Activated naive CD8-positive, alpha-beta T cell treated with anti-CD3 and anti-CD28 coated beads for 36 hours (primary cell): ENCODE measurements around the gene CARS1. TPM values are rescaled to one million over a fixed set of nuclear protein-coding genes. Genes with fewer than 3 reads are reported as not detected.

Experiments used
- DNase-seq: peaks from one replicate; pipeline ENCODE4 v3.0.0; 2021
- H3K27ac Mint-ChIP-seq: one replicate; pipeline ENCODE4 v1.8.0; 2022; ENCODE audit warnings: mild to moderate bottlenecking, moderate library complexity, mixed read lengths
- H3K27me3 Mint-ChIP-seq: one replicate; pipeline ENCODE4 v1.8.0; 2022; ENCODE audit warnings: mild to moderate bottlenecking, mixed read lengths
- H3K36me3 Mint-ChIP-seq: one replicate; pipeline ENCODE4 v1.8.0; 2021; ENCODE audit warnings: mild to moderate bottlenecking, mixed read lengths
- H3K4me1 Mint-ChIP-seq: one replicate; pipeline ENCODE4 v1.8.0; 2021; ENCODE audit warnings: mixed read lengths
- H3K4me3 Mint-ChIP-seq: one replicate; pipeline ENCODE4 v1.8.0; 2022; ENCODE audit warnings: mild to moderate bottlenecking, moderate library complexity, mixed read lengths
- H3K9me3 Mint-ChIP-seq: one replicate; pipeline ENCODE4 v1.8.0; 2022; ENCODE audit warnings: mixed read lengths
- total RNA-seq, 2 experiments: library from RNA; stranded (reverse); gene quantifications; one replicate each; pipeline ENCODE4 v1.2.3, GENCODE V29; 2021

CARS1 gene
- total RNA-seq, 2 experiments from 2014 or later, result 96.6 to 101 TPM

DNA sequence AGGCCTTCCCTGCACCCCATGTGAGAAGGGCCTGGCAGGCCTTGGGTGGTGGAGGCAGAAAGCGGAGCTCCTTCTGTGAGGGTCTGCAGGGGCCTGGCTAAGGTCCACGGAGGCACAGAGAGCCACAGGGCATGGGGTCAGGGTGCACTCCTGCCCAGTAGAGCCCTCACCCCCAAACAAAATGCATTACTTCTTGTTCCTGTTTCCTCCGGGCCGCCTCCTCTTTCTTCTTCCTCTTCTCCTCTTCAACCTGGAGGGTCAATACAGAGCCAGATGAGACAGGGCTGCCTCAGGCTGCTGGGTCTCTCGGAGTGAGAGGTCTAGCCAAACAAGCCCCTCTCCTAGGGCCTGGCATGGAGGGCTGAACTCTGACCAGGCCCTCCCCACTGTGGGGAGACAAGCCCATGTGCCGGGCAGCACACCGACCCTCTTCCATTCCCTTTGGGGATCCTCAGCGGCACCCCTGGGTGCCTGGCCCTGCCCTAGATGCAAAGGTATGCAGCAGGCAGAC lies 54.8 kb downstream of the CARS1 start:
- Mint-ChIP-seq H3K27me3 (no peaks in the 10 kb centered on the region), H3K4me1 (peaks cover 24% of the 10 kb centered on the region), H3K27ac (peak overlapping the region; percentile 43), H3K36me3 (peaks cover 27% of the 10 kb centered on the region), H3K9me3 (no peaks in the 10 kb centered on the region), H3K4me3 (no peak overlapping the region)
- DNase-seq, result no peak

DNA sequence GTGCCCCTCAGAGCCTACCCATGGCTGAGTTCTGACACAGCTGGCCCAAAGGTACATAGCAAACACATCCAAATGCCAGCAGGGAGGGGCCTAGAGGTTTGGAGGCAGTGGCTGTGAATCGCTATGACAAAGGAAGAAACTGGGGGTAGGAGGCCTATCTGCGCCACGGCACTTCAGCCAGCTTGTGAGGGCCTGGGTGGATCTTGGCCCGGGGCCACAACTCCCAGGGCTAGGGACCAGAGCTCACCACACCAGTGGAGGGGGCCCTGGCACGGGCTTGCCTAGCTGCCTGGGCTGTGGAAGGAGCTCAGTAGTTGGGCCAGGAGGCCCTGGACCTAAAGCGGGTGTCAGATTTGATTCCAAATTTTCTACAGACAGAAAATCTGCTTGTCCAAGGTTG lies 55.7 kb downstream of the CARS1 start:
- Mint-ChIP-seq H3K27ac (peak overlapping the region; percentile 16), H3K9me3 (no peaks in the 10 kb centered on the region), H3K27me3 (no peaks in the 10 kb centered on the region), H3K4me1 (peaks cover 16% of the 10 kb centered on the region), H3K4me3 (no peak overlapping the region), H3K36me3 (peaks cover 27% of the 10 kb centered on the region)
- no peak for DNase-seq

- H3K27ac Mint-ChIP-seq, result no peak overlapping the region
- no peak overlapping the region for H3K4me3 Mint-ChIP-seq
- no peaks in the 10 kb centered on the region for H3K9me3 Mint-ChIP-seq
- peaks cover 24% of the 10 kb centered on the region for H3K36me3 Mint-ChIP-seq
- DNase-seq, result no peak
- peaks cover 12% of the 10 kb centered on the region for H3K4me1 Mint-ChIP-seq
- H3K27me3 Mint-ChIP-seq, result no peaks in the 10 kb centered on the region
These were observed 56.9 kb downstream of the CARS1 start for GRCh38 chr11:3000032-3000961.

DNA sequence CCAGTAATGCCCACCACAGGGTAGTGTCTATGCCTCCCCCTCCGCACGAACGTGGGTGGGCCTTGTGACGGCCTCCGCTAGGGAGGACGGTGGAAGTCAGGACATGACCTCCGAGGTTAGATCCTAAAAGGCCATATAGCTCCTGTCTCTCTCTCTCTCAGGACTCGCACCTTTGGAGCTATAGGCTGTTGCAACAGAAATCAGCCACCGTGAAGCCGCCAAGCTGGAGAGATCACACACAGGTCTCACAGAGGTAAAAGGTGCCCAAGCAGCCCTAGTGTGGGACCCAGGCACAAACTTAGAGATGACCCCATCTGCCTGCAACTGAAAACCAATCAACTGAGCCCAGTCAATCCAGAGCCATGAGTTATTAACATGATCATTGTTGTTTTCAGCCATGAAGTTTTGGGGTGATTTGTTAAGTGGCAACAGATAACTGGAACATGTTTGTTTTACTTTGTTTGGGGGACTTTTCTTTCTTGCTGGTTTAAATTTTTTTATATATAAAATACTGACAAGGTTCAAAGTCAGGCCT lies 57.7 kb downstream of the CARS1 start:
- Mint-ChIP-seq H3K36me3 (peaks cover 21% of the 10 kb centered on the region), H3K27ac (no peak overlapping the region), H3K27me3 (no peaks in the 10 kb centered on the region), H3K4me1 (peaks cover 9% of the 10 kb centered on the region), H3K4me3 (no peak overlapping the region), H3K9me3 (no peaks in the 10 kb centered on the region)
- DNase-seq, result no peak

DNA sequence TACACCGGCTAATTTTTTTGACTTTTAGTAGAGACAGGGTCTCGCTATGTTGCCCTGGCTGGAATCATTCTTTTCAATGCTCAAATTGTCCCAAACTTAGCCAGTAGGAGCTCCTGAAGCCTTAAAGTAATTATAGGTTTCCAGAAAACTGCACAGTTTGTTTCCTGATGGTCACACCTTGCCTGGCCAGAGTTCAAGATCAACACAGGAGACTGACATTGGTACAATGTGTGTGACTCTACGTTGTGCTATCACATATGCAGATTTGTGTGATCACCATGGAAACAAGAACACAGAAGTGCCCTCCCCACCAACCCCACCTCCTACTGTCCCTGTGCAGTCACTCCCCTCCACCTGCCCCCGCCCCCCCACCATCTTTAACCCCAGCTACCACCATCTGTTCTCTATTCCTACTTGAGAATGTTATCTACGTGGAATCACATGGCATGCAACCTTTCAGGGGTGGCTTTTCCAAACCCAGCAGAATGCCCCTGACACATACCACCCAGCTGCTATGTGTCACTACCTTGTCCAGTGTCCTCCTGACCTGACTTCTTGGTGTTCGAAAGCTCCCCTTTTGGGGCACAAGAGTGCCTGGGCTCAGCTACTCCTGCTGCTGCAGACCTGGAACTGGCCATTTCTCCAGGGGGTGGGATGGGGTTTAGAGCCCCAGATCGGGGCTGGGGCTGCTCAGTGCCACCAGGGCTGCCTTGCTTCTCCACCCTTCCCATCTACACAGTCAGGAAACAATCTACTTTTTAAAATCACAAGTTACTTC lies 59.0 kb downstream of the CARS1 start:
- Mint-ChIP-seq H3K27ac (no peak overlapping the region), H3K9me3 (no peaks in the 10 kb centered on the region), H3K36me3 (peaks cover 13% of the 10 kb centered on the region), H3K4me1 (peaks cover under 1% of the 10 kb centered on the region), H3K4me3 (no peak overlapping the region), H3K27me3 (no peaks in the 10 kb centered on the region)
- DNase-seq, result no peak

GRCh38 chr11:2997406-2997805 lies 59.8 kb downstream of the CARS1 start:
- Mint-ChIP-seq H3K4me3 (no peak overlapping the region), H3K9me3 (no peaks in the 10 kb centered on the region), H3K4me1 (no peaks in the 10 kb centered on the region), H3K27me3 (no peaks in the 10 kb centered on the region), H3K27ac (no peak overlapping the region), H3K36me3 (peaks cover 5% of the 10 kb centered on the region)
- no peak for DNase-seq

DNA sequence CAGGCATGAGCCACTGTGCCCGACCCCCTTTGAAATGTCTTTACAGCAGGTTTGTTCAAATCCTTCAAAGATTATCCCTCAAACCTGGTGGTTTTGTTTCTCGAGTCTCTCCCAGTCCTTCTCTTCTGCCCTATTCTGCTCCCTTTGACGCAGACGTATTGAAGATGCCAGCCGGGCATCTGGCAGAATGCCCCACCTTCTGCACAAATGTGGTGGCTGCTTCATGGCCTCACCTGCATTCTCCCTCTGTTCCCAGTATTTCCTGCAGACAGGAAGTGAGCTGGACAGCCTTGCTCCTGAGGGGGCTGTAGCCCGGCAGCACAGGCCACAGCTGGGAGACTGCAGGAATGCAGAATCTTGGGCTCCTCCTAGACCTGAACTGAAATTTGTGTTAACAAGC lies 60.2 kb downstream of the CARS1 start:
- H3K9me3 Mint-ChIP-seq, result no peaks in the 10 kb centered on the region
- no peaks in the 10 kb centered on the region for H3K4me1 Mint-ChIP-seq
- H3K4me3 Mint-ChIP-seq, result no peak overlapping the region
- DNase-seq, result no peak
- no peak overlapping the region for H3K27ac Mint-ChIP-seq
- H3K27me3 Mint-ChIP-seq, result no peaks in the 10 kb centered on the region
- peaks cover 5% of the 10 kb centered on the region for H3K36me3 Mint-ChIP-seq

DNA sequence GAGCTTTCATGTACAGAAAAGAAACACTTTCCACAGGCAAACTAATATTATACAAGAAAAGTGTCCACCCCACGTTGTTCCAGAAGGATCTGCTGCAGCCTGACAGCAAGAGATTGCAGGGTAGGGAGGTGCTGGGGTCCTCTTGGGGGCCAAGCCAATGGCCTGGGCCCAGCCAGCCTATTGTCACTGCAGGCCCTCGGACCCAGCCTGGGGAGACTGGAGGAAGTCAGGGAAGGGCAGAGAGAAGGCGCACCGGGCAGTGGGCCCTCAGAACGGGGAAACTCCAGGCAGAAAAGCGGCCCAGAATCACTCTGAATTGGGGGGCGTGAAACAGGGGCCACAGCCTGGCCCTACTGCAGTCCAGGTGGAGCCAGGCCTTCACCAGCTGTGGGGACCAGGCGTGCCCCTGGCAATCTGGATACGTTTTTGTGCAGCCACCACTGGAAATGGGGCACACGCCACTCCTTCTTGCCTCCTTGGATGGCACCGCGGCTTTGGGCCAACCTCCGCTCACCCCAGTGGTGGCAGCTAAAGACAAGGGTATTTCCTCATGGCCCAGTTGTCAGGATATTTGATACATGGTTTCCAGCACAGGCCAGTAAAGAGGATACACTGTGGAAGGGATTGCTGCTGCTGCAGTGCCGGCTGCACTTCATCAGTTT lies 61.2 kb downstream of the CARS1 start:
- DNase-seq, result no peak
- peaks cover 6% of the 10 kb centered on the region for H3K36me3 Mint-ChIP-seq
- no peaks in the 10 kb centered on the region for H3K27me3 Mint-ChIP-seq
- H3K9me3 Mint-ChIP-seq, result no peaks in the 10 kb centered on the region
- H3K4me1 Mint-ChIP-seq, result no peaks in the 10 kb centered on the region
- H3K4me3 Mint-ChIP-seq, result no peak overlapping the region
- H3K27ac Mint-ChIP-seq, result no peak overlapping the region

DNA sequence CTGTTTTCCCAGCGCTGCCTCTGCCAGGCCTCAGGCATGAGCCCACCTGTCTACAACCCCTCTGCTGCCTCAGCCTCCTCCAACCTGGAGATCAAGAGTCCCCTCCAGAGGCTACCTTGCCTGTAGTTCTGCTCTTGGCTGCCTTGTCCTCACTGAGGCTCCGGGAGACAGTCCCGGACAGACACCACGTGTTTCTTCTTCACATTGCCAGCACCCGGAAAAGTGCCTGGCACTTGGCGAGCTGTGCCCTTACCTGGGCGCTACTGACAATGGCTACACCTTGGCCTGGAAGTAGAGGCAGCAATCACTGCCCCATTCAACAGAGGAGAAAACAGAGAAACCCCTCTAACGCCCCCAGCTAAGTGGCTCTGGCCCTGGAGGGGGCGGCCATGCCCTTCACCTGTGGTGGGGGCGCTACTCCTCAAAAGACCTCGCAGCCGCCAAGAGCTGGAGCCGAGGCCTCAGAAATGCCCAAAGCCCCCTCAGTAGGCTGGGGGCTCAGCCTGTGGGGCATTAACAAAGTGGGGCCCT lies 62.1 kb downstream of the CARS1 start:
- Mint-ChIP-seq H3K36me3 (peaks cover 11% of the 10 kb centered on the region), H3K4me1 (peaks cover 3% of the 10 kb centered on the region), H3K27me3 (no peaks in the 10 kb centered on the region), H3K27ac (no peak overlapping the region), H3K4me3 (no peak overlapping the region), H3K9me3 (no peaks in the 10 kb centered on the region)
- DNase-seq, result no peak

DNA sequence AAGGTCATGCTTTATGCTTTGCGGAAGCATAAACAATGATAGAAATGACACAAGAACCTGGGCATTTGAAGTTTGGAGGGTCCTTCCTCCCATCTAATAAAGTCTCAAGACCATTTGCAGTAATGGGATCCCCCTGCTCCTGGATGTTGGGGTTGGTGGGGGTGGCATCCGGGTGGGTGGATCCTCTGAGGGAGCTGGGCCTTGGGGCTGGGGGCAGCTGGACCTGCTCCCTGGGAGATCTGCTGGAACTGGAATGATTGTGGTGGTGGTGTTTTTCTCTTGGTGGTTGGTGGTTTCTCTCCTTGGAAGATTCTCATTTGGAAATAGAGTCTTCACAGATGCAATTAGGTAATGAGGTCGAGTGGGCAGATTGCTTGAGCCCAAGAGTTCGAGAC lies 62.9 kb downstream of the CARS1 start:
- Mint-ChIP-seq H3K4me1 (peaks cover 10% of the 10 kb centered on the region), H3K9me3 (no peaks in the 10 kb centered on the region), H3K27ac (no peak overlapping the region), H3K36me3 (peaks cover 15% of the 10 kb centered on the region), H3K4me3 (no peak overlapping the region), H3K27me3 (no peaks in the 10 kb centered on the region)
- no peak for DNase-seq

DNA sequence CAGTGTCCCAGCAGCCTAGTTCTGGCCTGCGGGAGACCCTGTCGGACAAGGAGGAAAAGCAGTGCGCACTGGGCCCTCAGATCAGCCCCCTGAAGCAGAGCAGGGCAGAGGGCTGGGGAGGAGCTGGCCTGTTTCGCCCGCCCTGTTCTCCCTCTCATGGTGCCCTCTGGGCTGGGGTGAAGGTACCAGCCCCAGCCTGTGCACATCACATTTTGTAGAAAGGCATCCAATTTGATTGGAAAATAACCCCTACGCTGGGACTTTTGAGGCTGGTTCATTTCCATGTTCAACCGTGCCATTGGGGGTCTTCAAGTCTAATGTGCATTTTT lies 64.3 kb downstream of the CARS1 start:
- DNase-seq, result no peak
- no peaks in the 10 kb centered on the region for H3K9me3 Mint-ChIP-seq
- peaks cover 28% of the 10 kb centered on the region for H3K36me3 Mint-ChIP-seq
- no peaks in the 10 kb centered on the region for H3K27me3 Mint-ChIP-seq
- H3K4me3 Mint-ChIP-seq, result peak overlapping the region; percentile 94
- peak overlapping the region; percentile 99 for H3K27ac Mint-ChIP-seq
- peaks cover 22% of the 10 kb centered on the region for H3K4me1 Mint-ChIP-seq

GRCh38 chr11:2992234-2992996 lies 64.8 kb downstream of the CARS1 start, which contains the start of gene NAP1L4:
NAP1L4 (minus strand) TSS chr11:2992329; CDS start chr11:2979220, 13,109 bp downstream.
- Mint-ChIP-seq H3K36me3 (peaks cover 32% of the 10 kb centered on the region), H3K27ac (peak within 1 kb of the TSS; percentile 99), H3K4me1 (peaks cover 26% of the 10 kb centered on the region), H3K27me3 (no peaks in the 10 kb centered on the region), H3K4me3 (peak within 1 kb of the TSS; percentile 96), H3K9me3 (no peaks in the 10 kb centered on the region)
- peak; percentile 96 for DNase-seq

- no peak for DNase-seq
- H3K9me3 Mint-ChIP-seq, result no peaks in the 10 kb centered on the region
These were observed 65.6 kb downstream of the CARS1 start for GRCh38 chr11:2991452-2992233.

More at GRCh38 chr11:2991452-2992233, 65.6 kb downstream of the CARS1 start:
- Mint-ChIP-seq H3K36me3 (peaks cover 38% of the 10 kb centered on the region), H3K27me3 (no peaks in the 10 kb centered on the region), H3K4me1 (peaks cover 31% of the 10 kb centered on the region), H3K27ac (peak overlapping the region; percentile 99), H3K4me3 (peak overlapping the region; percentile 96)
